HepG2 (cell line): ENCODE data around the gene CSK.

Source experiments
- CHD4 ChIP-seq: fragments of 200-600 bp; sonication (generic); IDR thresholded peaks from 2 replicates; pipeline ENCODE4 v1.7.0; 2017; ENCODE audit warnings: mild to moderate bottlenecking, low read length, borderline replicate concordance
- ERF ChIP-seq: IDR thresholded peaks from 2 replicates; pipeline ENCODE4 v1.6.1; 2018; ENCODE audit warnings: missing biosample characterization, missing genetic modification reagents
- EZH2 ChIP-seq: conservative IDR thresholded peaks from 2 replicates; pipeline ENCODE4 v1.6.1; 2012; ENCODE audit warnings: mild to moderate bottlenecking, low read depth, low read length, moderate library complexity
- MXI1 ChIP-seq: IDR thresholded peaks from 3 replicates; pipeline ENCODE4 v1.6.1; 2012; ENCODE audit warnings: low read depth, low read length, inconsistent platforms, borderline replicate concordance
- REXO4 ChIP-seq: sonication (generic); formaldehyde crosslinking; IDR thresholded peaks from 2 replicates; pipeline ENCODE4 v1.8.0; 2022; ENCODE audit warnings: missing genetic modification reagents, mild to moderate bottlenecking, borderline replicate concordance
- ZNF607 ChIP-seq: sonication (generic); formaldehyde crosslinking; IDR thresholded peaks from 2 replicates; pipeline ENCODE4 v1.5.1; 2020; ENCODE audit warnings: missing genetic modification reagents, mild to moderate bottlenecking, borderline replicate concordance
- ZNF883 ChIP-seq: sonication (generic); formaldehyde crosslinking; IDR thresholded peaks from 2 replicates; pipeline ENCODE4 v1.5.1; 2020; ENCODE audit warnings: mild to moderate bottlenecking, missing genetic modification reagents; ENCODE audit errors: not compliant biosample characterization
- TF ChIP-seq, protein P1 (sequence below): sonication (generic); formaldehyde crosslinking; IDR thresholded peaks from 2 replicates; pipeline ENCODE4 v1.5.0; 2020; ENCODE audit warnings: mild to moderate bottlenecking, missing genetic modification reagents, moderate library complexity

DNA sequence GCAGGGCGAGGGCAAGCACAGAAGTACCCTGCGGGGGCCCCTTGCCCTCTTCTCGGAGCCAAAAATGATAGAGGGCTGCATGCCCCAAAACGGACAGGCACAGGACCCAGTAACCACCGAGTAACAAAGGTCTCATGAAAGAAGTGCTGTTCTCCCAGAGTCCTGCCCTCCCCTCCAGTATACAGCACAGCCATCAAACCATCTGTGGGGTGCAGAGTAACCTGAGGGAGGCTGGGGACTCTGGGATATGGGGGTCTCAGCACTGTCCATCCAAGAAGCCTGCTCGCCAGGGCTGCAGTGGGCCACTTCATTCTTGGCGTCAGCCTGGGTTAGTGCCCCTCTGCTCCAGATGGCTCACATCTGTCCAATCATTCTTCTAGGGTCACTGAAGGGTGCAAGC lies 55.0 kb downstream of the CSK start:
- TF ChIP-seq, protein P1, sequence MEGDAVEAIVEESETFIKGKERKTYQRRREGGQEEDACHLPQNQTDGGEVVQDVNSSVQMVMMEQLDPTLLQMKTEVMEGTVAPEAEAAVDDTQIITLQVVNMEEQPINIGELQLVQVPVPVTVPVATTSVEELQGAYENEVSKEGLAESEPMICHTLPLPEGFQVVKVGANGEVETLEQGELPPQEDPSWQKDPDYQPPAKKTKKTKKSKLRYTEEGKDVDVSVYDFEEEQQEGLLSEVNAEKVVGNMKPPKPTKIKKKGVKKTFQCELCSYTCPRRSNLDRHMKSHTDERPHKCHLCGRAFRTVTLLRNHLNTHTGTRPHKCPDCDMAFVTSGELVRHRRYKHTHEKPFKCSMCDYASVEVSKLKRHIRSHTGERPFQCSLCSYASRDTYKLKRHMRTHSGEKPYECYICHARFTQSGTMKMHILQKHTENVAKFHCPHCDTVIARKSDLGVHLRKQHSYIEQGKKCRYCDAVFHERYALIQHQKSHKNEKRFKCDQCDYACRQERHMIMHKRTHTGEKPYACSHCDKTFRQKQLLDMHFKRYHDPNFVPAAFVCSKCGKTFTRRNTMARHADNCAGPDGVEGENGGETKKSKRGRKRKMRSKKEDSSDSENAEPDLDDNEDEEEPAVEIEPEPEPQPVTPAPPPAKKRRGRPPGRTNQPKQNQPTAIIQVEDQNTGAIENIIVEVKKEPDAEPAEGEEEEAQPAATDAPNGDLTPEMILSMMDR (CRISPR knock-in tag): no peak
- TF ChIP-seq ZNF883 (CRISPR knock-in tag) (no peak), EZH2 (no peak), ZNF607 (CRISPR knock-in tag) (no peak), MXI1 (no peak), ERF (CRISPR knock-in tag) (no peak), REXO4 (no peak), CHD4 (no peak)
